GM12872 (cell line): ENCODE measurements around the gene CLCN6.

Source experiments
- TF ChIP-seq, protein P1 (sequence below): IDR thresholded peaks from 3 replicates; pipeline ENCODE4 v1.5.1; 2011; ENCODE audit warnings: low read depth, mild to moderate bottlenecking, low read length, moderate library complexity; ENCODE audit not compliant: insufficient read depth

Gene CLCN6

DNA sequence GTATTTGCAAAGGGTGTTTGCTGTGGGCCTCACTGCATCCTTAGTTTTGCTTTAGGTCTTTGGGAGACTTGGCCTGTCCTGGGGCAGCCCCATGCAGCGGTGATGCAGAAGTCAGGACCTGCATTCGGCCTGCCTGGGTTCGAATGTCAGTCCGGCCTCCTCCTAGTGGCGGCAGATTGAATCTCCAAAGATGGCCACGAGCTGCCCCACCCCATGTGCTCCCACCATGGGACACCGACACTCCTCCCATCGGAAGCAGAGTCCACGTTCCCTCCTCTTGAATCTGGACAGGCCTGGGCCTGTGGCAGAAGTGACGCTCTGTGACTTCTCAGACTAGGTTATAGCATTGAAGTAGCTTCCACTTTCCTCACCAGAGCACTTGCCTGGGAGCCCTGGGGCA is 69.1 kb downstream of the CLCN6 start:
- TF ChIP-seq, protein P1, sequence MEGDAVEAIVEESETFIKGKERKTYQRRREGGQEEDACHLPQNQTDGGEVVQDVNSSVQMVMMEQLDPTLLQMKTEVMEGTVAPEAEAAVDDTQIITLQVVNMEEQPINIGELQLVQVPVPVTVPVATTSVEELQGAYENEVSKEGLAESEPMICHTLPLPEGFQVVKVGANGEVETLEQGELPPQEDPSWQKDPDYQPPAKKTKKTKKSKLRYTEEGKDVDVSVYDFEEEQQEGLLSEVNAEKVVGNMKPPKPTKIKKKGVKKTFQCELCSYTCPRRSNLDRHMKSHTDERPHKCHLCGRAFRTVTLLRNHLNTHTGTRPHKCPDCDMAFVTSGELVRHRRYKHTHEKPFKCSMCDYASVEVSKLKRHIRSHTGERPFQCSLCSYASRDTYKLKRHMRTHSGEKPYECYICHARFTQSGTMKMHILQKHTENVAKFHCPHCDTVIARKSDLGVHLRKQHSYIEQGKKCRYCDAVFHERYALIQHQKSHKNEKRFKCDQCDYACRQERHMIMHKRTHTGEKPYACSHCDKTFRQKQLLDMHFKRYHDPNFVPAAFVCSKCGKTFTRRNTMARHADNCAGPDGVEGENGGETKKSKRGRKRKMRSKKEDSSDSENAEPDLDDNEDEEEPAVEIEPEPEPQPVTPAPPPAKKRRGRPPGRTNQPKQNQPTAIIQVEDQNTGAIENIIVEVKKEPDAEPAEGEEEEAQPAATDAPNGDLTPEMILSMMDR = no peak

DNA sequence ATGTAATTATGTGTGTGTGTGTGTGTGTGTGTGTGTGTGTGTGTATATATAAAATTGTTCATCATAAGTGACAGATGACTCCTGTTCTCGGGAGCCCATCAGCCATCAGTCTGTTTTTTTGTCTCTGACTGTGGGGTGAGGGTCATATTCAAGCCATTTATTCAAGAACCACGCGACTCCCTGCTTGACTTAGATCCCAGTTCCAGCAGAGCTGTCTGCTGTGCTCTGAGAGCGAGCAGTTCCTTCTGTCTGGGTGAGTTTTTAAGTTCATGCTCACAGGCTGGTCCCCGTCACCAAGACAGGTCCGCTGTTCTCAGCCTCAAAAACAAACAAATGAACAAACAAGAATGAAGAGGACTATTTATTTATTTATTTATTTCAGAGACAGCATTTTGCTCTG is 71.1 kb downstream of the CLCN6 start:
- TF ChIP-seq, protein P1 = no peak

DNA sequence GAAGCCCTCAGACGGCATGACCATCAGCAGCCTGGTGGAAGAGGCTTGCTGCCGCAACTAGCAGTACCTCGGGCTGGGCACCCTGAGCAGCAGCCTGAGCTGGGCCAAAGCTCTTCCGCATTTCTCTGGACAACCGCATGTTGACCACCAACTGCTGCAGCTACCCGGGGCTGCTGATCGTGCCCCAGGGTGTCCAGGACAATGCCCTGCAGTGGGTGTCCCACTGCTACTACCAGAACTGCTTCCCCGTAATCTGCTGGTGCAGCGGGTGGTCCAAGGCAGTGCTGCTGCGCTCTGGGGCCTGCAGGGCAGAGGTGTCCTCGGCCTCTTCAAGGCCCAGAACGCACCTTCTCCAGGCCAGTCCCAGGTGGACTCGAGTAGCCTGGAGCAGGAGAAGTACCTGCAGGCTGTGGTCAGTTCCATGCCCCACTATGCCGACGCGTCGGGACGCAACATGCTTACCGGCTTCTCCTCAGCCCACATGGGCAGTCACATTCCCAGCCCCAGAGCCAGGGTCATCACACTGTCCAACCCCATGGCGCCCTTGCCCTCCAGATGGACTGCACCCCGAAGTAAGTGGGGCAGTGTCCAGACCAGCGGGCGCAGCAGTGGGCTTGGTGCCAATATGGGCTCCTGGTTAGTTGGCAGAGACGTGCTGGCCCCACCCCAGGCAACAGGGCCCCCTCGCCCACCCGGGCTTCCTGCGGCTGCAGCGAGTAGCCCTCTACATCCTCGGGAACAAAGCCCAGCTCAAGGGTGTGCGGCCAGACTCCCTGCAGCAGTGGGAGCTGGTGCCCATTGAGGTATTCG is 72.3 kb downstream of the CLCN6 start:
- TF ChIP-seq, protein P1 = no peak

DNA sequence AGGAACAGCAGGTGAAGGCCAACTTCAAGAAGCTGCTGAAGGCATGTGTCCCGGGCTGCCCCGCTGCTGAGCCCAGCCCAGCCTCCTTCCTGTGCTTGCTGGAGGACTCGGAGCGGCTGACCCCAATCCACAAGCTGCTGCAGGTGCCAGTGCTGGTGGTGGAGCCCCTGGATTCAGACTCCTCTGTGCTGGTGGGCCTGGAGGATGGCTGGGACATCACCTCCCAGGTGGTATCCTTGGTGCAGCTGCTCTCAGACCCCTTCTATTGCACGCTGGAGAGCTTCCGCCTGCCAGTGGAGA is 72.8 kb downstream of the CLCN6 start:
- TF ChIP-seq, protein P1 = no peak

GRCh38 chr1:11879311-11880180 is 73.6 kb downstream of the CLCN6 start:
- TF ChIP-seq, protein P1 = no peak

- TF ChIP-seq, protein P1 = no peak
These were observed 74.2 kb downstream of the CLCN6 start for GRCh38 chr1:11880181-11880575.

- TF ChIP-seq, protein P1 = no peak
These were observed 75.1 kb downstream of the CLCN6 start for GRCh38 chr1:11880911-11881748.
